ENCODE data around the gene OXER1.

Gene OXER1

GRCh38 chr2:42724886-42725285, 39.0 kb downstream of the OXER1 start:
- no peak overlapping the region for H3K4me2 ChIP-seq (ENCODE audit: low read length)
- H3K27ac ChIP-seq (ENCODE audit: low read depth, low read length), result no peak overlapping the region
- no peaks in the 10 kb centered on the region for H4K20me1 ChIP-seq (ENCODE audit: control insufficient read depth, insufficient read depth, low read depth, low read length)
- H3K36me3 ChIP-seq (ENCODE audit: control insufficient read depth, low read length), result peaks cover 4% of the 10 kb centered on the region; the same call in 1 of the 2 replicates
- no peaks in the 10 kb centered on the region for H3K9me2 ChIP-seq (replicated peaks; ENCODE audit: control insufficient read depth, low read length)
- H3K9me3 ChIP-seq (ENCODE audit: control insufficient read depth, insufficient read depth, low read length), result peaks cover 6% of the 10 kb centered on the region
- H3K27me3 ChIP-seq (ENCODE audit: control insufficient read depth, low read length), result no peaks in the 10 kb centered on the region
- H3K79me2 ChIP-seq (ENCODE audit: control insufficient read depth, low read length), result no peaks in the 10 kb centered on the region
- TF ChIP-seq CTCF (IDR thresholded peaks at IDR 0.05; ENCODE audit: low read depth, low read length, poor library complexity, severe bottlenecking) (no peak), EZH2phosphoT487 (IDR thresholded peaks at IDR 0.05; ENCODE audit: borderline replicate concordance, low read length) (no peak)
- H3F3A ChIP-seq (ENCODE audit: control insufficient read depth, insufficient read depth), result no peaks in the 10 kb centered on the region
- H3K4me1 ChIP-seq (ENCODE audit: control insufficient read depth, low read length), result no peaks in the 10 kb centered on the region
- H3K4me3 ChIP-seq (ENCODE audit: low read length), result no peak overlapping the region

- H3K4me3 ChIP-seq (ENCODE audit: low read length), result no peak overlapping the region
- TF ChIP-seq EZH2phosphoT487 (IDR thresholded peaks at IDR 0.05; ENCODE audit: borderline replicate concordance, low read length) (no peak), CTCF (IDR thresholded peaks at IDR 0.05; ENCODE audit: low read depth, low read length, poor library complexity, severe bottlenecking) (no peak)
- H3K4me2 ChIP-seq (ENCODE audit: low read length), result no peak overlapping the region
- H3K36me3 ChIP-seq (ENCODE audit: control insufficient read depth, low read length), result no peaks in the 10 kb centered on the region
- H3K79me2 ChIP-seq (ENCODE audit: control insufficient read depth, low read length), result no peaks in the 10 kb centered on the region
- no peaks in the 10 kb centered on the region for H3K9me2 ChIP-seq (replicated peaks; ENCODE audit: control insufficient read depth, low read length)
- no peaks in the 10 kb centered on the region for H3F3A ChIP-seq (ENCODE audit: control insufficient read depth, insufficient read depth)
- no peaks in the 10 kb centered on the region for H4K20me1 ChIP-seq (ENCODE audit: control insufficient read depth, insufficient read depth, low read depth, low read length)
- H3K27me3 ChIP-seq (ENCODE audit: control insufficient read depth, low read length), result no peaks in the 10 kb centered on the region
- no peak overlapping the region for H3K27ac ChIP-seq (ENCODE audit: low read depth, low read length)
- H3K9me3 ChIP-seq (ENCODE audit: control insufficient read depth, insufficient read depth, low read length), result no peaks in the 10 kb centered on the region
- H3K4me1 ChIP-seq (ENCODE audit: control insufficient read depth, low read length), result no peaks in the 10 kb centered on the region
Observed at GRCh38 chr2:42723465-42723864, 40.5 kb downstream of the OXER1 start.

- Histone ChIP-seq H3K27ac (ENCODE audit: low read depth, low read length) (no peak overlapping the region), H3K9me3 (ENCODE audit: control insufficient read depth, insufficient read depth, low read length) (no peaks in the 10 kb centered on the region), H3K27me3 (ENCODE audit: control insufficient read depth, low read length) (no peaks in the 10 kb centered on the region), H3K4me2 (ENCODE audit: low read length) (no peak overlapping the region), H3K4me3 (ENCODE audit: low read length) (no peak overlapping the region), H4K20me1 (ENCODE audit: control insufficient read depth, insufficient read depth, low read depth, low read length) (no peaks in the 10 kb centered on the region), H3K79me2 (ENCODE audit: control insufficient read depth, low read length) (no peaks in the 10 kb centered on the region), H3K9me2 (replicated peaks; ENCODE audit: control insufficient read depth, low read length) (no peaks in the 10 kb centered on the region), H3F3A (ENCODE audit: control insufficient read depth, insufficient read depth) (no peaks in the 10 kb centered on the region), H3K4me1 (ENCODE audit: control insufficient read depth, low read length) (no peaks in the 10 kb centered on the region), H3K36me3 (ENCODE audit: control insufficient read depth, low read length) (no peaks in the 10 kb centered on the region)
- TF ChIP-seq EZH2phosphoT487 (IDR thresholded peaks at IDR 0.05; ENCODE audit: borderline replicate concordance, low read length), result no peak
- TF ChIP-seq CTCF (IDR thresholded peaks at IDR 0.05; ENCODE audit: low read depth, low read length, poor library complexity, severe bottlenecking), result no peak
Observed at GRCh38 chr2:42722320-42723190, 41.4 kb downstream of the OXER1 start.
